NCI-H2196 treated with DMSO at 0.1 percent for 48 hours (cell line): ENCODE results near the gene CDK3.

Source experiments
- DNase-seq: peaks from one replicate; lab custom pipeline; 2025; ENCODE audit not compliant: unreplicated experiment; lab: John Stamatoyannopoulos, UW

Gene CDK3

DNA sequence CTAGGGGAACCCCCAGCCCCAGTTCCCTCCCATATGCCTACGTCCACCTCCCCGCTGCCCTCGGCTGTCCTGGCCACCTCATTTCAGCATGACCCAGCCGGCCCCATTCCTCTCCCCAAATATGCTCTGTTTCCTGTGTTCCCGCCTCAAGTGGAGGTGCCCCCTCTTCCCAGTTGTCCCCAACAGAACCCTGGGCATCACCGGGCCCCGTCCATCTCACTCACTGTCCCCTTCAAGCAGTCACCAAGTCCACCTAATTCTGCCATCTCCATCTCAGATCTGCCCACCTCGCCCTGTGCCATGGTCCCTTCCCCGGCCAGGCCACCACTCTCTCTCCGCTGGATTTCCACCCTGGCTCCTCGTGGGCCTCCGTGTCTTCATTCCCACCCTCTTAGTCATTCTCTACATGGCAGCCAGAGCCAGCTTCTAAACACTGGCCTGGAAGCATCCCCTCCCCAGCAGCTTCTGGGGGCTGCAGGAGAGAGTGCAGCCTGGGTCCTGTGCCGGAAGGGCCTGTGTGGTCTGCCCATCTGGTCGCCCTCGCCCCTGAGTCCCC lies 12.8 kb downstream of the CDK3 start:
- no peak for DNase-seq

DNA sequence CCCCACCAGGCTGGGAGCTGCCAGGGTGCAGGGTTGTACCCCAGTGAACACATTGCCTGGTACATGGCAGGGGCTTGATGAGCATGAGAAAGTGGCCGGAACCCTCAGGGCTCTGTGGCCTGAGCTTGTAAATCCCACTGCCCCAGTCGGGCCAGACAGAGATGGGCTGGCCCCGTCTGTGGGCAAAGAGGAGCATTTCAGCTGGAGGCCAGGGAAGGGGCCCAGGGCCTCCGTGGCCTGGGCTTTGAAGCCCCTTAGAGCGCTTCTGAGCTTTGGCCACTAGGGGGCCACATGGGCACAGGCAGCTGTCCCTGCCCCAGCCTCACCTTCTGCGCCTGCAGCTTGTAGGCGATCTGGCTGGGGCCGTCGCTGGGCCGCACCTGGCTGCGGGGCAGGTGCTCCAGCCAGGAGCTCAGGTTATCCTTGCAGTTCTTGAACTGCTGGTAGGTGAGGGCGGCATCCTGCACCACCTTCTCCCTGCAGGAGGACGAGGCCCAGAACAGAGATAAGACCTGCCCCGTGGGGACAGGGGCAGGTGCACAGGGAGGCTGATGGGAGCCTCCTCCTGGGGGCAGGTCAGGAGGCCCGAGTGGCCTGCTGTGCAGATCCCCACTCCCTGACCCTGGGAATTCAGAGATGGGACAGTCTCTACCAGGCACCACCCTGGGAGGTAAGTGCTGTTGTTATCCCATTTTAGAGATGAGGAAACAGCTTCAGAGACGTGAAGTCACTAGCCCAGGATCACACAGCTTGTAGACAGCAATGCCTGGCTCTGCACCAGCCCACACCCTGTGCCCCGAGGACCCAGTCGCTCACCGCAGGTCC lies 13.7 kb downstream of the CDK3 start:
- peak; percentile 94 for DNase-seq

DNA sequence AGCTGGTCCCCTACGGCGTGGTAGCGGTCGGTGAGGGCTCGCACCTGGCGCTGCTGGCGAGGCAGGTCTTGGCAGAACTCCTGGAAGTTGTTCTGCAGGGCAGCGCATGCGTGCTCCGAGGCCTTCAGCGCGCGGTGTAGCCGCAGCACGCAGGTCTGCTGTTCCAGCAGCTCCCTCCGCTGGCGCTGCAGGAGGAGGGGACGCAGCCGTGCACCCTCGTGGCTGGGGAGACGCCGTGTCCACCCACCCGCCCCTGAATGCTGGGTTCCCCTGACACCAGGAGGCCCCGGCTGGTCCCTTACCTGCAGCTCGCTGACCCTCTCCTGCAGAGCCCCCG lies 14.2 kb downstream of the CDK3 start:
- peak; percentile 97 for DNase-seq

DNA sequence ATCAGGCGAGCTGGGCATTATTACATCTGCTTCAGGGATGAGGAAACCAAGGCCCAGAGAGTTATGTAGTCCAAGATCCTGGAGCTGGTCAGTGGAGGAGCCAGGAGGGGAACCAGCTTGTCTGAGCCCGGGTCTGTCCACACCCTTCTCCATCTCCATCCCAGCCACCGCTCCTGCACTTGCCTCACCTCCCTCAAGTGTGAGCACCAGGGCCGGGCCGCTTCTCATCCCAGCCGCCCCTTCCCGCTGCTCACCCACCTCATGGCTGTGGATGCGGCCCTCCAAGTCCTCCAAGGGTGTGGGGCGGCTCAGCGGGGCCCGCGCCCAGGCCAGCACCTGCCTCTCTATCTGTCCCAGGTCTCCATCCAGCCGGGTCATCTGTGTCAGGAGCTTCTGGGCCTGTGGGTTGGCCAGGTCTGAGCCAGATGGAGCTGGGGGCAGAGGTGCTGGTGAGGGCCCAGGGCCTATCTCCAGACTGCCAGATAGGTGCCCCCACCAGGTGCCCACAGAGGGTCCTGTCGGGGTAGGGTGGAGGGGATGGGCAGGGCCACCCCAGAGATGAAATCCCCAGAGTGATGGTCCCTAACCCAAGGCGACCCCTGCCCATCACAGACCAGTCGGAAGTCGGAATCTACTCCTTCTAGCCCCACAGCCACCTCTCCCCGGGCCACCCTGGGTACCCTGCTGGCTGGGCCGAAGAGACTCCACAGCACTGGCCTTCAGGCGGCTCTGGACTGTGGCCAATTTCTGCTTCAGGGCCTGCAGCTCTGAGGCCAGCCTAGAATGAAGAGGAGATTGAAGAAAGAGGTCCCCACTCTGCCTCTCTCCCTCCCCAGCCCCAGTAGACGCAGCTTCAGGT lies 17.1 kb downstream of the CDK3 start:
- DNase-seq, result no peak

GRCh38 chr17:76018340-76018680 lies 17.7 kb downstream of the CDK3 start:
- DNase-seq, result no peak

DNA sequence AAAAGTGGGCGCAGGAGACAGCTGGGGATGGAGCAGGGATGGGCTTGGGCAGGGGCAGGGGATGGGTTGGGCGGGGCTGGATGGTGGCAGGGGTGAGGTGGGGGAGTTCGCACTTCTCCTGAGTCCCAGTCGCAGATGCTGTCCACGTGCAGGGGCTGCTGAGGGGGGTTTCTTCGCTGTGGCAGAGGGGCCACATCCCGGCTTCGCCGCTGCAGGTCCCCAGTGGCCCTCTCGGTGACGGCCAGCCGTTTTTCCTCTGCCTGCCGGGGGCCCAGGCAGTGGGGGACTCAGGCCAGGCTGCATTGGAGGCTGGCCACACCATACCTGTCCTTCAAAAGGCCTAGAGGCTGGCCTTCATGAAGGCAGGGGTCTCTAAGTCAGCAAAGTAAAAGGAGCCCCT lies 18.1 kb downstream of the CDK3 start:
- no peak for DNase-seq

- DNase-seq, result no peak
Observed at GRCh38 chr17:76019833-76020467, 19.3 kb downstream of the CDK3 start.

- no peak for DNase-seq
Observed at GRCh38 chr17:76022285-76022684, 21.6 kb downstream of the CDK3 start.

- DNase-seq, result no peak
Observed at GRCh38 chr17:76022973-76023899, 22.6 kb downstream of the CDK3 start.

GRCh38 chr17:76023900-76024237 lies 23.2 kb downstream of the CDK3 start:
- no peak for DNase-seq

DNA sequence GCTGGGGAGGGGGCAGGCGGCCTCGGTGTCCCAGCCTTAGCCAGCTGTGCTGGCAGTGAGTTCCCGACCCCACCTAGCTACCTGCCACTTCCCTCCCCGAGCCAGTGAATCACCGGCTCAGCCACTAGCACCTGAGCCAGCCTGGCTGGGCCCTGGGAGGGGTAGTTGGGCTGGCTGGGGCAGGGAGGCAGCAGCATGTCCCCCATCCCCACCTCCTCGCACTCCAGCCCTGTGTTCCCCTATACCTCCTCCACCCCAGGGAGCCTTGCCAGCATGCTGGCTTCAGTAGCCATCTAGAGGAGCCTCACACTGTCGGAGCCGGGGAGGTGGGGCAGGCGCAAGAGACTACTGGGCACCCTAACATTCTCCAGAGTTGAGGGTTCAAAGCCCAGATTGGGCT lies 23.7 kb downstream of the CDK3 start:
- DNase-seq, result no peak

DNA sequence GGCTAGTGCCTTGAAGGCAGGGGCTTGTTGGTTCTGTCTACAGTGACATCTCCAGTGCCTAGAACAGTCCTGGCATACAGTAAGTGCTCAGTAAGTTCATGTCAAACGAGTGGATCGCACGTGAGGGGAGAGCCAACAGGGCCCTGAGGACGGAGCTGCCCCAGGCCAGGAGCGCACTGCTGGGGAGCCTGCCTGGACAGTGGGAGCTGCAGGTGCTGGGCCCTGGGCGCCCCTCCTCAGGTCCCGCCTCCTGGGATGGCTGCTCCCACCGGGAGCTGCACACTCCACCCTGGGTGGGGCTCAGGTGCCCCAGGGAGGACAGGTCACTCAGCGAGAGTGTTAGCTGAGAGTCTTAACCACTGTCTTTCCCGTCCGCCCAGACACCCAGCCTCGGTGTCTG lies 24.6 kb downstream of the CDK3 start:
- no peak for DNase-seq

GRCh38 chr17:76026714-76027158 lies 26.1 kb downstream of the CDK3 start:
- DNase-seq, result no peak

GRCh38 chr17:76027159-76027839 lies 26.6 kb downstream of the CDK3 start, which contains the start of gene EVPL:
Gene EVPL, minus strand, starts transcription at chr17:76027306. Its CDS starts 108 bp downstream, at chr17:76027198.
- DNase-seq, result no peak

- no peak for DNase-seq
Observed at GRCh38 chr17:76032073-76032779, 31.6 kb downstream of the CDK3 start.

GRCh38 chr17:76032780-76033108 lies 32.1 kb downstream of the CDK3 start:
- no peak for DNase-seq

DNA sequence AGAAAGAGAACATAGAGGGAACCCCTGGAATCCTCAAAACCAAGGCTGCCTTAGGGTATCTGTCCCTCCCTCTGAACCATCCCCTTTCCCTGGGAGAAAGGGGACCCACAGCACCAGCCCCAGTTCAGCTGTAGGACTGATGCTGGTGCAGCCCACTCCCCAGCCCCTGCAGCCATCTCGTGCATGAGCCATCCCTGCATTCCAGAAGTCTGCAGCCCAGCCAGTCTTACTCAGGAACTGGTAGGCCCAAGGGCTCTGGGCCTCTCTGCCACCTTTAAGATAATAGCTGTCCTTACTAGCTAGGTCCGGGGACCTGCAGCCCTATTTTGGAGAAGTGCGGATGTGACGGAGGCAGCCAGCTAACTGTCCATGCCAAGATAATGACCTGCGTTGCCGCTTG lies 32.5 kb downstream of the CDK3 start:
- DNase-seq, result no peak

GRCh38 chr17:76034428-76035350 lies 34.0 kb downstream of the CDK3 start:
- no peak for DNase-seq
